OCI-LY3 (cell line): ENCODE measurements around the gene ARHGAP24.

Source experiments
- CTCF ChIP-seq: fragments of 200-600, 300-600 bp; sonication (generic); IDR thresholded peaks from 2 replicates; pipeline ENCODE4 v1.5.1; 2014; ENCODE audit warnings: antibody characterized with exemption, low read length, low read depth
- EZH2phosphoT487 ChIP-seq: fragments of 200-600 bp; shearing (Covaris generic); IDR thresholded peaks from 2 replicates; pipeline ENCODE4 v1.6.1; 2018; ENCODE audit warnings: antibody characterized with exemption, mixed run types, low read depth

GRCh38 chr4:85939595-85939994, 464.6 kb downstream of the ARHGAP24 start:
- no peak for TF ChIP-seq CTCF
- no peak for TF ChIP-seq EZH2phosphoT487
